Glutamatergic neuron (in vitro differentiated cells): ENCODE measurements around the gene CELA3B. TPM values are rescaled to one million over a fixed set of nuclear protein-coding genes. Genes with fewer than 3 reads are reported as not detected.
"Not testable (repeated sequence)": the region's sequence is repeated elsewhere in the genome, so short reads cannot be mapped to it uniquely, and the experiment has no call there.

Experiments
- DNase-seq: peaks from one replicate; pipeline ENCODE4 v3.0.0; 2022
- H3K27ac Mint-ChIP-seq: one replicate; pipeline ENCODE4 v1.8.0; 2020; ENCODE audit warnings: mild to moderate bottlenecking, mixed read lengths, inconsistent platforms; ENCODE audit not compliant: unreplicated experiment
- H3K27me3 Mint-ChIP-seq: one replicate; pipeline ENCODE4 v1.8.0; 2020; ENCODE audit warnings: mild to moderate bottlenecking, moderate library complexity, mixed read lengths, inconsistent platforms; ENCODE audit not compliant: unreplicated experiment
- H3K36me3 Mint-ChIP-seq: one replicate; pipeline ENCODE4 v1.8.0; 2020; ENCODE audit warnings: mild to moderate bottlenecking, mixed read lengths, inconsistent platforms; ENCODE audit not compliant: unreplicated experiment
- H3K4me1 Mint-ChIP-seq: one replicate; pipeline ENCODE4 v1.8.0; 2020; ENCODE audit warnings: mild to moderate bottlenecking, low read depth, mixed read lengths, inconsistent platforms; ENCODE audit not compliant: unreplicated experiment
- H3K4me3 Mint-ChIP-seq: one replicate; pipeline ENCODE4 v1.8.0; 2020; ENCODE audit warnings: mild to moderate bottlenecking, mixed read lengths, inconsistent platforms; ENCODE audit not compliant: unreplicated experiment
- H3K9me3 Mint-ChIP-seq: one replicate; pipeline ENCODE4 v1.8.0; 2020; ENCODE audit warnings: mild to moderate bottlenecking, moderate library complexity, mixed read lengths, inconsistent platforms; ENCODE audit not compliant: unreplicated experiment
- total RNA-seq: library from RNA; stranded (reverse); fragmentation: NEBNext Ultra II Directional; extraction: Animal tissue kit (Norgen Biotek cat#: 25700); gene quantifications from one replicate; pipeline ENCODE4 v1.2.1, GENCODE V29; 2021; ENCODE audit not compliant: unreplicated experiment
- TF ChIP-seq, protein P1 (sequence below): fragments of 200-600 bp; sonication (generic); IDR thresholded peaks from one replicate; pipeline ENCODE4 v1.5.0; 2021; ENCODE audit not compliant: partially characterized antibody, unreplicated experiment

CELA3B gene
- total RNA-seq, 1 donor from 2014 or later: not detected

DNA sequence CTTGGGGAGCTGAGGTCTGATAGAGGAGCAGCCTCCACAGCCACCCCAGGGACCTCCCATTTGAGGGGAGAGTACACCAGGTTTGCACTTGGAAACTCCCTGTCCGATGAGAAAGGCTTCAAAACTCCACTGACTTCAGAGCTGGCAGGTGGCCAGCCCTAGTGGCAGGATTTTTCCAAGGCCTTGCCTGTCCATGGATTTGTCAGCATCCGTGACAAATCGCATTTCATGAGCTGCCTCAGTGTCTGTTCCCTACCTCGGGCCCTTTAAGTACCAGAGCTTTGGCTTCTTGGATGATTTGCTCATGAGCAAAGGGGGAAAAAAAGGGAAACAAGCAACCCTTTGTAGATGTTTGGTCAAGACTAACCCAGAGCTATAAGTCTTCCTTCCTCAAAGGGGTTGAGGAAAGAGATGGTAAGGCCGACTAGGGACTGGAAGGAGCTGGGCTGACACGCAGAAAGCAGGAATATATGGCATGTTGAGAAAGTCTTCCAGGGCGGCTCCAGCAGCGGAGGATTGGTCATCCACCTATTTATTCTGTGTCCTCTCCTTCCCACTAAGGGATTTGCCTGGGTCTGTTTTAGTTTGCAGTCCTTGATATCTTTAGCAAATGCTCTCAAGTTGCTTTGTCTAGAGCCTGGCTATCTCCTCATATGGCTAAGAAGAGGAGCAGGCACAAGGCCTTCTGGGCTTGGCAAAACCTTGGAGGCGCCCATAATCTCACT, 37.0 kb upstream of the CELA3B start:
- Mint-ChIP-seq H3K4me1 (peaks cover 7% of the 10 kb centered on the region), H3K4me3 (no peak overlapping the region)
- no peak for DNase-seq

DNA sequence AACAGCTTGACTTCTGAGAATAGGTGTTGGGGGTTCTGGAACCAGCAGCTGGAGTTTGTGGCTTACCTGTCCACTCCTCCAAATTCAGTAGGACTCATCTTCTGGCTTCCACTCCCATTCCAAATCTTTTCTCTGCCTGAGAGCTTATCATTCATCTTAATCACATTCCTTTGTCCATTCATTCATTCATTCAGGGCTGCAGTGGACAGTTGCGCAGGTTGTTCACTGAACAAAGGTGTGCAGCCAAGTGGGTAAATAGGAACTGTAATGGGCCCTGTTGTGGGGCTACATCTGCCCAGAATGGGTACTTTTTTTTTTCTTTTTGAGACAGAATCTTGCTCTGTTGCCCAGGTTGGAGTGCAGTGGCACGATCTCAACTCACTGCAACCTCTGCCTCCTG, 36.3 kb upstream of the CELA3B start:
- no peaks in the 10 kb centered on the region for H3K36me3 Mint-ChIP-seq
- no peak for DNase-seq
- no peak overlapping the region for H3K27ac Mint-ChIP-seq
- peaks cover 4% of the 10 kb centered on the region for H3K9me3 Mint-ChIP-seq
- H3K4me3 Mint-ChIP-seq: no peak overlapping the region
- H3K4me1 Mint-ChIP-seq: peaks cover 6% of the 10 kb centered on the region
- TF ChIP-seq, protein P1, sequence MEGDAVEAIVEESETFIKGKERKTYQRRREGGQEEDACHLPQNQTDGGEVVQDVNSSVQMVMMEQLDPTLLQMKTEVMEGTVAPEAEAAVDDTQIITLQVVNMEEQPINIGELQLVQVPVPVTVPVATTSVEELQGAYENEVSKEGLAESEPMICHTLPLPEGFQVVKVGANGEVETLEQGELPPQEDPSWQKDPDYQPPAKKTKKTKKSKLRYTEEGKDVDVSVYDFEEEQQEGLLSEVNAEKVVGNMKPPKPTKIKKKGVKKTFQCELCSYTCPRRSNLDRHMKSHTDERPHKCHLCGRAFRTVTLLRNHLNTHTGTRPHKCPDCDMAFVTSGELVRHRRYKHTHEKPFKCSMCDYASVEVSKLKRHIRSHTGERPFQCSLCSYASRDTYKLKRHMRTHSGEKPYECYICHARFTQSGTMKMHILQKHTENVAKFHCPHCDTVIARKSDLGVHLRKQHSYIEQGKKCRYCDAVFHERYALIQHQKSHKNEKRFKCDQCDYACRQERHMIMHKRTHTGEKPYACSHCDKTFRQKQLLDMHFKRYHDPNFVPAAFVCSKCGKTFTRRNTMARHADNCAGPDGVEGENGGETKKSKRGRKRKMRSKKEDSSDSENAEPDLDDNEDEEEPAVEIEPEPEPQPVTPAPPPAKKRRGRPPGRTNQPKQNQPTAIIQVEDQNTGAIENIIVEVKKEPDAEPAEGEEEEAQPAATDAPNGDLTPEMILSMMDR: no peak
- H3K27me3 Mint-ChIP-seq: peaks cover 7% of the 10 kb centered on the region

More for the DNA sequence above, 37.0 kb upstream of the CELA3B start:
- Mint-ChIP-seq H3K27ac (no peak overlapping the region), H3K27me3 (peaks cover 8% of the 10 kb centered on the region), H3K36me3 (no peaks in the 10 kb centered on the region), H3K9me3 (peaks cover 4% of the 10 kb centered on the region)
- TF ChIP-seq, protein P1: no peak

DNA sequence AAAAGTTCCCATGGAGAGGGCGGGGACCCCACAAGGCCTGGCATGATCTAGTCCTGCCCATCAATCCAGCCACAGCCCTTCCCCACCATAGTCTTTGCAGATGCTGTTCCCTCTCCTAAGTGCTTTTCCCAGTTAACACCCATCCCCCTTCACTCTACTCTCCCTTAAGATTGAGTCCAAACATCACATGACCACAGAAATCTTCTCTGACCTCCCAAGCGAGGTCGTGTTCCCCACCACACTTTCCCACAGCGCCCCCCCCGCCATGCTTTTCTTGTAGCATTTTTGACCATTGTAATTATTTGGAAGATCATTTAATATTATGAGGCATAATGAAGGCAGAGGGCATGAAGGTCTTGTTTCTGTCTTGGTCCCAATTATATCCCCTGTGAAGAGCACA, 35.5 kb upstream of the CELA3B start:
- H3K4me1 Mint-ChIP-seq: peaks cover 4% of the 10 kb centered on the region
- TF ChIP-seq, protein P1: no peak
- no peak overlapping the region for H3K4me3 Mint-ChIP-seq

DNA sequence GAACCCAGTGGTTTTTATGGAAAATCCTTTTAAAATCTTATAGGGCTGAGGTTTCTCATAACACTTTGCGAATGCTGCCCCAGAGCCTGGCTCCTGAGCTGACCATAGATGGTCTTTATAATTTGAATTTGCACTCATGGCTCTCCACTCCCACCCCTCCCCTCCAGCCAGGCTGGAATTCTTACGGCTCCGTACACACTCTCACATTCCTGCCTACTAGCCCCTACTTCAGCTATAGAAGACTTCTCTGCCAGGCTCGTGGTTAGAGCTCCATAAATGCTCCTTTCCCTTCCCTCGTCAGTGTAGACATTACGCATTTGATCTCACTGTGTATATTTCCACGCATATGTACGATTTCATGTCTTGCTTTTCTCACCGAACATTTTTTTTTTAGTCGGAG, 34.4 kb upstream of the CELA3B start:
- Mint-ChIP-seq H3K27ac (no peak overlapping the region), H3K4me3 (no peak overlapping the region), H3K4me1 (peaks cover 4% of the 10 kb centered on the region), H3K36me3 (no peaks in the 10 kb centered on the region), H3K27me3 (peaks cover 5% of the 10 kb centered on the region), H3K9me3 (peaks cover 4% of the 10 kb centered on the region)
- DNase-seq: no peak
- TF ChIP-seq, protein P1: no peak

More for the DNA sequence above, 35.5 kb upstream of the CELA3B start:
- Mint-ChIP-seq H3K27ac (no peak overlapping the region), H3K36me3 (no peaks in the 10 kb centered on the region), H3K9me3 (peaks cover 4% of the 10 kb centered on the region), H3K27me3 (peaks cover 5% of the 10 kb centered on the region)
- no peak for DNase-seq

DNA sequence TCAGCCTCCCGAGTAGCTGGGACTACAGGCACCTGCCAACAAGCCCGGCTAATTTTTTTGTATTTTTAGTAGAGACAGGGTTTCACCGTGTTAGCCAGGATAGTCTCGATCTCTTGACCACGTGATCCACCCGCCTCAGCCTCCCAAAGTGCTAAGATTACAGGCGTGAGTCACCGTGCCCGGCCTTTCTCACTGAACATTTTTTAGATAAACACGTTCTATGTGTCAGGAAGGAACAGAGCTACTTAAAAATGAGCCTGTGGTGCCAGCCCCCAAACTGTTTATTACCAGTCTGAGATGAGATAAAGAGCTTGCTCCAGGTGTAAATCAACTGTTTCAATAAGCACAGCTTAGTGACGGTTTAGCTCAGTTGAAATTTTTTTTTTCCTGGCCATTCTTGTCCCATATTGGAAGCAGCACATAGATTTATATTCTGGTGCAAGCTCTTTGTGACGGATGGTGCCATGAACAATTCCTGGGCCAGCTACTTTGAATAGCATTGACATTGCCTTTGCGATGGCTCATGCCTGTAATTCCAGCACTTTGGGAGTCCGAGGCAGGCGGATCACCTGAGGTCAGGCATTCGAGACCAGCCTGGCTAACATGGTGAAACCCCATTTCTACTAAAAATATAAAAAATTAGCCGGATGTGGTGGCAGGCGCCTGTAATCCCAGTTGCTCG, 33.7 kb upstream of the CELA3B start:
- H3K4me3 Mint-ChIP-seq, H3K36me3 Mint-ChIP-seq, H3K4me1 Mint-ChIP-seq, H3K9me3 Mint-ChIP-seq, DNase-seq, H3K27me3 Mint-ChIP-seq, H3K27ac Mint-ChIP-seq: not testable (repeated sequence)
